ENCODE data around the gene GNG2. TPM values are rescaled to one million over a fixed set of nuclear protein-coding genes. Genes with fewer than 3 reads are reported as not detected.

Gene GNG2
- total and polyA plus RNA-seq, 2 of the 8 experiments (the other 6 are each of a cell fraction or from before 2014, with no cell fraction given): 8.2 to 17.9 TPM

GRCh38 chr14:51922624-51923023 is 62.2 kb downstream of the GNG2 start (continued):
- TF ChIP-seq HDAC6 (IDR thresholded peaks at IDR 0.05; ENCODE audit: low read depth, low read length) (no peak), RFX5 (IDR thresholded peaks at IDR 0.05; ENCODE audit: borderline replicate concordance, low read depth, low read length) (no peak)
